PFSK-1 (cell line): ENCODE results near the gene CEACAM6.

Experiments
- POLR2AphosphoS5 ChIP-seq: IDR thresholded peaks from 2 replicates; pipeline ENCODE4 v1.6.1; 2012; ENCODE audit warnings: low read depth, mild to moderate bottlenecking, control low read depth, low read length, moderate library complexity
- SIN3A ChIP-seq: IDR thresholded peaks from 2 replicates; pipeline ENCODE4 v1.6.1; 2012; ENCODE audit warnings: mild to moderate bottlenecking, low read length, moderate library complexity, borderline replicate concordance; ENCODE audit not compliant: insufficient read depth
- TF ChIP-seq, protein P1 (sequence below), 2 experiments: IDR thresholded peaks; 2 replicates each; pipeline versions ENCODE4 v1.6.1 to v1.8.0; 2011 to 2012; ENCODE audit warnings: low read depth in 2 of 2, low read length in 2 of 2, control low read depth in 1 of 2, inconsistent platforms in 1 of 2, mild to moderate bottlenecking in 1 of 2, moderate library complexity in 1 of 2; ENCODE audit not compliant: insufficient read depth in 1 of 2

GRCh38 chr19:41740415-41741243, 14.7 kb upstream of the CEACAM6 start:
- TF ChIP-seq POLR2AphosphoS5 (no peak), SIN3A (no peak)
- TF ChIP-seq, protein P1, sequence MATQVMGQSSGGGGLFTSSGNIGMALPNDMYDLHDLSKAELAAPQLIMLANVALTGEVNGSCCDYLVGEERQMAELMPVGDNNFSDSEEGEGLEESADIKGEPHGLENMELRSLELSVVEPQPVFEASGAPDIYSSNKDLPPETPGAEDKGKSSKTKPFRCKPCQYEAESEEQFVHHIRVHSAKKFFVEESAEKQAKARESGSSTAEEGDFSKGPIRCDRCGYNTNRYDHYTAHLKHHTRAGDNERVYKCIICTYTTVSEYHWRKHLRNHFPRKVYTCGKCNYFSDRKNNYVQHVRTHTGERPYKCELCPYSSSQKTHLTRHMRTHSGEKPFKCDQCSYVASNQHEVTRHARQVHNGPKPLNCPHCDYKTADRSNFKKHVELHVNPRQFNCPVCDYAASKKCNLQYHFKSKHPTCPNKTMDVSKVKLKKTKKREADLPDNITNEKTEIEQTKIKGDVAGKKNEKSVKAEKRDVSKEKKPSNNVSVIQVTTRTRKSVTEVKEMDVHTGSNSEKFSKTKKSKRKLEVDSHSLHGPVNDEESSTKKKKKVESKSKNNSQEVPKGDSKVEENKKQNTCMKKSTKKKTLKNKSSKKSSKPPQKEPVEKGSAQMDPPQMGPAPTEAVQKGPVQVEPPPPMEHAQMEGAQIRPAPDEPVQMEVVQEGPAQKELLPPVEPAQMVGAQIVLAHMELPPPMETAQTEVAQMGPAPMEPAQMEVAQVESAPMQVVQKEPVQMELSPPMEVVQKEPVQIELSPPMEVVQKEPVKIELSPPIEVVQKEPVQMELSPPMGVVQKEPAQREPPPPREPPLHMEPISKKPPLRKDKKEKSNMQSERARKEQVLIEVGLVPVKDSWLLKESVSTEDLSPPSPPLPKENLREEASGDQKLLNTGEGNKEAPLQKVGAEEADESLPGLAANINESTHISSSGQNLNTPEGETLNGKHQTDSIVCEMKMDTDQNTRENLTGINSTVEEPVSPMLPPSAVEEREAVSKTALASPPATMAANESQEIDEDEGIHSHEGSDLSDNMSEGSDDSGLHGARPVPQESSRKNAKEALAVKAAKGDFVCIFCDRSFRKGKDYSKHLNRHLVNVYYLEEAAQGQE (IDR thresholded peaks at IDR 0.05; ENCODE audit: insufficient read depth in 1 of 2, low read depth in 2 of 2, low read length in 2 of 2) = no peak
